ENCODE data around the gene SLC26A2. TPM values are rescaled to one million over a fixed set of nuclear protein-coding genes. Genes with fewer than 3 reads are reported as not detected.
A peak's percentile ranks its signal among the peaks of the same experiment; 100 is the strongest.

Gene SLC26A2
- polyA plus RNA-seq, 1 experiment: 9.7 TPM

DNA sequence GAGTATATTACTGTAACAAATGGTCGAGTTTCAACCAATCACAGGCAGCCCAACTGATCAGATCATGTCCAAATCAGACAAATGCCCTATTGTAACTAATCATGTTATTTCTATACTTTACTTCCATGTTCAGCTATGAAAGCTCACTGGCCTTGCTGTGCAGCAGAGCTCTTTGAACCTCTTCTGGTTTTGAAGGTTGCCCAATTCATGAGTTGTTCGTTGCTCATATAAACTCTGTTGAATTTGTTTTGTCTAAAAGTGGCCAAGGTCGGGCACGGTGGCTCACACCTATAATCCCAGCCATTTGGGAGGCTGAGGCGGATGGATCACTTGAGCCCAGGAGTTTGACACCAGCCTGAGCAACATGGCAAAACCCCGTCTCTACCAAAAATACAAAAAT lies 37.6 kb upstream of the SLC26A2 start:
- H3K27me3 ChIP-seq (ENCODE audit: control insufficient read depth, insufficient read depth, low read length): peaks cover 3% of the 10 kb centered on the region
- DNase-seq (ENCODE audit: low read depth, low spot score): no peak
- H3K4me3 ChIP-seq (ENCODE audit: low read depth, low read length): no peak overlapping the region
- CTCF ChIA-PET: interaction anchor here (0.7 to 1.9 kb wide), 2 partner anchors 37 to 70 kb away, joined by 3 to 5 read pairs; partner anchors contain the start of gene SLC26A2
- H3K27ac ChIP-seq (ENCODE audit: low read depth, low read length): no peak overlapping the region
- no peak for TF ChIP-seq CTCF (IDR thresholded peaks at IDR 0.05; ENCODE audit: low read depth, low read length)
- H3K9me3 ChIP-seq (ENCODE audit: control insufficient read depth, insufficient read depth, low read length): no peaks in the 10 kb centered on the region
- POLR2A ChIA-PET: no interaction called here

- POLR2A ChIA-PET: no interaction called here
- H3K27me3 ChIP-seq (ENCODE audit: control insufficient read depth, insufficient read depth, low read length): peaks cover 3% of the 10 kb centered on the region
- peak; percentile 68 for DNase-seq (ENCODE audit: low read depth, low spot score)
- no peaks in the 10 kb centered on the region for H3K9me3 ChIP-seq (ENCODE audit: control insufficient read depth, insufficient read depth, low read length)
- peak overlapping the region; percentile 71 for H3K27ac ChIP-seq (ENCODE audit: low read depth, low read length)
- CTCF ChIA-PET: interaction anchor here (1.9 kb wide), 1 partner anchor 72 kb away, joined by 5 read pairs; no protein-coding TSS in a partner anchor
- no peak overlapping the region for H3K4me3 ChIP-seq (ENCODE audit: low read depth, low read length)
- TF ChIP-seq CTCF (IDR thresholded peaks at IDR 0.05; ENCODE audit: low read depth, low read length): no peak
Observed at GRCh38 chr5:149924486-149924885, 36.1 kb upstream of the SLC26A2 start.

DNA sequence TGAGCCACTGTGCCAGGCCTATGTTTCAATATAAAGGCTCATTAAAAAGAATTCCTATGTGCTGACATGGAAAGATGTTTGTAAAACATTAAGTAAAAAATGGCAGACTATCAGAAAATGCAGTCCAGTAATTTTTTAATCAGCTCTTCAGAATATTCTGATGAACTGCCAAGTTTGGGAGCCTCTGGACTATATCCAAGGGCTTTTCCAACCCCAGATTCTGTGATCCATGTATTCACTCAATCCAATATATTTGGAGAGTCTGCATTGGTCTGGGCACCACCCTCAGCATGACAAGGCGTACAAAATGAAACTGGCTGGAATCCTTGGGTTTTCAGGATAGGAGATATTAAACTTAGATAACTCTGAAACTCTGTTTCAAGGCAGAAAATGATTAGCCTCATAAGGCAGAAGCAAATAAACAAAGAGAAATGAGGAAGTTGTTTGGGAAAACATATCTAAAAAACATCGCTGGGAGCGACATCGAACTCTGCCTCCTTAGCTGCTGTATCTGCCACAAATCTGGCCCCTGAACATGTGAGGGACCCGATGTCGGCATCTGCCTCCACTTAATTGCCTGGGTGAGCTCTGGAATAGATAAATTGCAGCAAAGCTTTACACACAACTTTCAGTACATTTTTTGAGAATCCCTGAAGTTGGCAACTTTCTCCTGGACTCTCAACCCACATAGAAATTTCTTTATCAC lies 30.4 kb upstream of the SLC26A2 start:
- H3K4me3 ChIP-seq (ENCODE audit: low read depth, low read length): peak overlapping the region; percentile 24
- no peak for TF ChIP-seq CTCF (IDR thresholded peaks at IDR 0.05; ENCODE audit: low read depth, low read length)
- H3K9me3 ChIP-seq (ENCODE audit: control insufficient read depth, insufficient read depth, low read length): no peaks in the 10 kb centered on the region; the same call in 1 of the 2 replicates
- no peak overlapping the region for H3K27ac ChIP-seq (ENCODE audit: low read depth, low read length)
- POLR2A ChIA-PET: no interaction called here
- CTCF ChIA-PET: interaction anchor here (0.7 to 1.1 kb wide), 2 partner anchors 31 to 96 kb away, joined by 3 read pairs; no protein-coding TSS in a partner anchor
- peaks cover 3% of the 10 kb centered on the region for H3K27me3 ChIP-seq (ENCODE audit: control insufficient read depth, insufficient read depth, low read length)
- DNase-seq (ENCODE audit: low read depth, low spot score): no peak

- no peak for DNase-seq (ENCODE audit: low read depth, low spot score)
- ChIA-PET CTCF (interaction anchor here (0.7 kb wide), 1 partner anchor 97 kb away, joined by 3 read pairs; no protein-coding TSS in a partner anchor), POLR2A (no interaction called here)
- no peak for TF ChIP-seq CTCF (IDR thresholded peaks at IDR 0.05; ENCODE audit: low read depth, low read length)
- Histone ChIP-seq H3K9me3 (ENCODE audit: control insufficient read depth, insufficient read depth, low read length) (no peaks in the 10 kb centered on the region; the same call in 1 of the 2 replicates), H3K27me3 (ENCODE audit: control insufficient read depth, insufficient read depth, low read length) (peaks cover 3% of the 10 kb centered on the region), H3K4me3 (ENCODE audit: low read depth, low read length) (no peak overlapping the region), H3K27ac (ENCODE audit: low read depth, low read length) (no peak overlapping the region)
Observed at GRCh38 chr5:149930749-149931574, 29.6 kb upstream of the SLC26A2 start.
